ENCODE measurements around the gene SLC22A2. TPM values are rescaled to one million over a fixed set of nuclear protein-coding genes. Genes with fewer than 3 reads are reported as not detected.
"Not testable (repeated sequence)": the region's sequence is repeated elsewhere in the genome, so short reads cannot be mapped to it uniquely, and the experiment has no call there.

The SLC22A2 gene
- total RNA-seq, result not detected in 2 replicates
- polyA plus RNA-seq, result not detected in 2 replicates
- polyA plus RNA-seq (2012), result not detected in 2 replicates
- polyA minus RNA-seq (ENCODE audit: low replicate concordance), result not detected in 2 replicates

GRCh38 chr6:160258346-160259142 is at the start of gene SLC22A2:
Gene SLC22A2, minus strand, starts transcription at chr6:160258821. Its CDS starts 64 bp downstream, at chr6:160258757.
- Histone ChIP-seq H3K27me3 (ENCODE audit: control insufficient read depth, insufficient read depth, low read length) (no peaks in the 10 kb centered on the region), H3K27ac (ENCODE audit: insufficient read depth, low read length) (no peak within 1 kb of the TSS), H3K9me3 (ENCODE audit: control insufficient read depth, insufficient read depth, low read depth, low read length) (no peaks in the 10 kb centered on the region), H3K9ac (ENCODE audit: insufficient read depth, low read length) (no peak within 1 kb of the TSS), H4K20me1 (ENCODE audit: control insufficient read depth, extremely low read depth, insufficient read depth, low read length) (no peaks in the 10 kb centered on the region), H2AFZ (ENCODE audit: low read length) (no peak within 1 kb of the TSS), H3K36me3 (ENCODE audit: control insufficient read depth, insufficient read depth, low read length) (no peaks in the 10 kb centered on the region), H3K4me3 (replicated peaks in 1 of 4; ENCODE audit: control extremely low read depth in 1 of 4, insufficient read depth in 1 of 4, low read depth in 3 of 4, low read length in 4 of 4) (no peak within 1 kb of the TSS), H3K4me1 (ENCODE audit: control insufficient read depth, extremely low read depth, insufficient read depth, low read length) (no peaks in the 10 kb centered on the region), H3K4me2 (ENCODE audit: extremely low read depth, insufficient read depth, low read length) (no peak within 1 kb of the TSS), H3K79me2 (ENCODE audit: control insufficient read depth, insufficient read depth, low read length) (no peaks in the 10 kb centered on the region)
- TF ChIP-seq EZH2 (IDR thresholded peaks at IDR 0.05; ENCODE audit: low read length, missing control alignments) (no peak), CTCF (conservative IDR thresholded peaks at IDR 0.05 in 1 of 2, IDR thresholded peaks at IDR 0.05 in 1 of 2; ENCODE audit: low read depth in 1 of 2, low read length in 2 of 2) (no peak)
- no peak for DNase-seq (ENCODE audit: low read depth in 2 of 2)

GRCh38 chr6:160305926-160306713 is 47.5 kb upstream of the SLC22A2 start:
- no peak overlapping the region for H3K27ac ChIP-seq (ENCODE audit: insufficient read depth, low read length)
- no peaks in the 10 kb centered on the region for H3K9me3 ChIP-seq (ENCODE audit: control insufficient read depth, insufficient read depth, low read depth, low read length)
- no peaks in the 10 kb centered on the region for H3K27me3 ChIP-seq (ENCODE audit: control insufficient read depth, insufficient read depth, low read length)
- H3K9ac ChIP-seq (ENCODE audit: insufficient read depth, low read length), result no peak overlapping the region
- H2AFZ ChIP-seq (ENCODE audit: low read length), result no peak overlapping the region
- no peaks in the 10 kb centered on the region for H3K4me1 ChIP-seq (ENCODE audit: control insufficient read depth, extremely low read depth, insufficient read depth, low read length)
- H3K4me3 ChIP-seq (replicated peaks in 1 of 4; ENCODE audit: control extremely low read depth in 1 of 4, insufficient read depth in 1 of 4, low read depth in 3 of 4, low read length in 4 of 4), result no peak overlapping the region
- no peak for TF ChIP-seq CTCF (conservative IDR thresholded peaks at IDR 0.05 in 1 of 2, IDR thresholded peaks at IDR 0.05 in 1 of 2; ENCODE audit: low read depth in 1 of 2, low read length in 2 of 2)
- TF ChIP-seq EZH2 (IDR thresholded peaks at IDR 0.05; ENCODE audit: low read length, missing control alignments), result no peak
- no peak overlapping the region for H3K4me2 ChIP-seq (ENCODE audit: extremely low read depth, insufficient read depth, low read length)
- H3K79me2 ChIP-seq (ENCODE audit: control insufficient read depth, insufficient read depth, low read length), result no peaks in the 10 kb centered on the region
- no peak for DNase-seq (ENCODE audit: low read depth in 2 of 2)
- H3K36me3 ChIP-seq (ENCODE audit: control insufficient read depth, insufficient read depth, low read length), result no peaks in the 10 kb centered on the region
- no peaks in the 10 kb centered on the region for H4K20me1 ChIP-seq (ENCODE audit: control insufficient read depth, extremely low read depth, insufficient read depth, low read length)

GRCh38 chr6:160303806-160304205 is 45.2 kb upstream of the SLC22A2 start:
- Histone ChIP-seq H3K36me3 (ENCODE audit: control insufficient read depth, insufficient read depth, low read length) (no peaks in the 10 kb centered on the region), H3K9ac (ENCODE audit: insufficient read depth, low read length) (no peak overlapping the region), H3K9me3 (ENCODE audit: control insufficient read depth, insufficient read depth, low read depth, low read length) (no peaks in the 10 kb centered on the region), H3K4me2 (ENCODE audit: extremely low read depth, insufficient read depth, low read length) (no peak overlapping the region), H2AFZ (ENCODE audit: low read length) (no peak overlapping the region), H3K79me2 (ENCODE audit: control insufficient read depth, insufficient read depth, low read length) (no peaks in the 10 kb centered on the region), H3K4me1 (ENCODE audit: control insufficient read depth, extremely low read depth, insufficient read depth, low read length) (no peaks in the 10 kb centered on the region), H4K20me1 (ENCODE audit: control insufficient read depth, extremely low read depth, insufficient read depth, low read length) (no peaks in the 10 kb centered on the region), H3K4me3 (replicated peaks in 1 of 4; ENCODE audit: control extremely low read depth in 1 of 4, insufficient read depth in 1 of 4, low read depth in 3 of 4, low read length in 4 of 4) (no peak overlapping the region), H3K27me3 (ENCODE audit: control insufficient read depth, insufficient read depth, low read length) (no peaks in the 10 kb centered on the region), H3K27ac (ENCODE audit: insufficient read depth, low read length) (no peak overlapping the region)
- TF ChIP-seq EZH2 (IDR thresholded peaks at IDR 0.05; ENCODE audit: low read length, missing control alignments), result no peak
- no peak for TF ChIP-seq CTCF (conservative IDR thresholded peaks at IDR 0.05 in 1 of 2, IDR thresholded peaks at IDR 0.05 in 1 of 2; ENCODE audit: low read depth in 1 of 2, low read length in 2 of 2)
- DNase-seq (ENCODE audit: low read depth in 2 of 2), result no peak

- not testable (repeated sequence) for H4K20me1 ChIP-seq (ENCODE audit: control insufficient read depth, extremely low read depth, insufficient read depth, low read length); H3K9me3 ChIP-seq (ENCODE audit: control insufficient read depth, insufficient read depth, low read depth, low read length); H3K4me2 ChIP-seq (ENCODE audit: extremely low read depth, insufficient read depth, low read length); H3K27me3 ChIP-seq (ENCODE audit: control insufficient read depth, insufficient read depth, low read length); H2AFZ ChIP-seq (ENCODE audit: low read length); H3K4me3 ChIP-seq (replicated peaks in 1 of 4; ENCODE audit: control extremely low read depth in 1 of 4, insufficient read depth in 1 of 4, low read depth in 3 of 4, low read length in 4 of 4); H3K27ac ChIP-seq (ENCODE audit: insufficient read depth, low read length); H3K36me3 ChIP-seq (ENCODE audit: control insufficient read depth, insufficient read depth, low read length); H3K9ac ChIP-seq (ENCODE audit: insufficient read depth, low read length); H3K4me1 ChIP-seq (ENCODE audit: control insufficient read depth, extremely low read depth, insufficient read depth, low read length); H3K79me2 ChIP-seq (ENCODE audit: control insufficient read depth, insufficient read depth, low read length)
- DNase-seq (ENCODE audit: low read depth in 2 of 2), result peak in 1 of 2 donors; percentile 76
Measured at GRCh38 chr6:160302431-160303082, 43.9 kb upstream of the SLC22A2 start.

Measured in fibroblast of lung (primary cell).